DND-41 (cell line): ENCODE results near the gene SLC25A13.

Experiments used
- CTCF ChIP-seq: IDR thresholded peaks from 2 replicates; pipeline ENCODE4 v1.5.1; 2012; ENCODE audit warnings: borderline replicate concordance, low read length, moderate library complexity, mild to moderate bottlenecking; ENCODE audit not compliant: poor library complexity, severe bottlenecking; ENCODE audit errors: extremely low read depth
- EZH2 ChIP-seq: IDR thresholded peaks from 3 replicates; pipeline ENCODE4 v1.6.1; 2012; ENCODE audit warnings: borderline replicate concordance, low read depth, mild to moderate bottlenecking, moderate library complexity, low read length, inconsistent platforms; ENCODE audit not compliant: severe bottlenecking

DNA sequence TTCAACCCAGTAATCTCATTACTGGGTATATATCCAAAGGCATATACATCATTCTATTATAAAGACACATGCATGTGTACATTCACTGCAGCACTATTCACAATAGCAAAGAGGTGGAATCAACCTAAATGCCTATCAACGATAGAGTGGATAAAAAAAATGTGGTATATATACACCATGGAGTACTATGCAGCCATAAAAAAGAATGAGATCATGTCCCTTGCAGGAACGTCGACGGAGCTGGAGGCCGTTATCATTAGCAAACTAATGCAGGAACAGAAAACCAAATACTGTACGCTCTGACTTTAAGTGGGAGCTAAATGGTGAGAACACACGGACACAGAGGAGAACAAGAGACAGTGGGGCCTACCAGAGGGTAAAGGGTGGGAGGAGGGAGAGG, 105.5 kb downstream of the SLC25A13 start:
- no peak for TF ChIP-seq CTCF
- no peak for TF ChIP-seq EZH2
